Stimulated activated CD8-positive, alpha-beta memory T cell treated with anti-CD3 and anti-CD28 coated beads, Interleukin-12 subunit alpha, Interleukin-12 subunit beta, amount 100 ng/mL, for 4 hours (primary cell): ENCODE measurements around the gene DCHS2.

ENCODE experiments used
- DNase-seq: peaks from one replicate; pipeline ENCODE4 v3.0.0-alpha.2; 2020; ENCODE audit warnings: low read depth

The DCHS2 gene

GRCh38 chr4:154491341-154492271, at the start of gene DCHS2:
Gene DCHS2, minus strand, starts transcription at chr4:154491799. Its CDS starts 444 bp downstream, at chr4:154491355.
- DNase-seq: no peak

DNA sequence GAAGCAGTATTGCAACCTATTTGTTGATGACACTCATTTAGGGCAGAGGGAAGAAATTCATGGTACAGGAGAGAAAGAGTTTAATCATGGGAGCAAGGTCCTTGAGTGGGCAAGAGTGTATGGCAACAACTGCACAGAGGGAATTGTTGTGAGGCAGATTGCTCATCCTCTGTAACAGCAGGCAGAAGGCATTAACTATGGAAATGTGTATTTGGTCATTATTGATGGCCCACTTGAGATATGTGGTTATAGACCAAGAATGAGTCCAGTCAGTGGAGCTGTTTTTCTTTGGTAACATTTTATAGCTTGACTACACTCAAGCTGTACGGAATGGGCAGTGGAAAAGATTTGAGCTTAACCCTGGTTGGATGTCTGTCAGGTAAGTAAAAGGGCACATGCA, 42.7 kb upstream of the DCHS2 start:
- DNase-seq: no peak

DNA sequence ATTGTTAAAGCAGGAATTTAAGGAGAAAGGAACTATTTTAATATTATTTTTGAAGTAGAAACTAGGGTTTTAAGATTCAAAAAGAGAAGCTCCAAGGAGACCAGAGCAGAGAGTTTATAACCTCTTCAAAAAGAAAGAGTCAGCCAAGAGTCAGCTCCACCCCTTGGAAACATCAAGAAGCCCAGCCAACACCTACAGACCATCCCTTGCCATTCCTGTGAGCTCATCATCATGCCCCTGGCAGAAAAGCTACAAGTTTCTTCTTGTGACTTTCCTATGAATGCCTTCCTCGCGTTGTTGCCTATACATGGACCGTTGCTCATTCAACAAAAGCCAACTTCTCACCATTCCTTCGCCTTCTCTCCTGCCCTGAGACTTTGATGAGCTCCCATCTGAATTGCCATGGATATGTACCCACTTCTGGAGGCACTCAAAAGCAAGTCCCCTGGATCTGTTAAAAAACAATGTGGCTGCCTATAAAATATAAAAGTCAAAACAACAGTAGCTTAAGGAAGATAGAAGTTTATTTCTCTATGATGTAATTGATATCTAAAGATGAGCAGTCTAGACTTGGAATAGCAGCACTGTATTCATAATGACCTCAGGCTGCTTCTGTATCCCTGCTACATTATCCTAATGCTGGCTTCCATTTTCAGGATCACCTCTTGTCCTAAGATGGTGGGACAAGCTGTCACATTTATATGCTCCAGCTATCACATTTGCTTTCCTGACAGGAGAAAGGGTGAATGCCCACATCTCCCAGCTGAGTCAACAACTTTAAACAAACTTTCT, 38.3 kb upstream of the DCHS2 start:
- DNase-seq: no peak

GRCh38 chr4:154528869-154529268, 37.3 kb upstream of the DCHS2 start:
- DNase-seq: no peak

GRCh38 chr4:154527308-154527707, 35.7 kb upstream of the DCHS2 start:
- no peak for DNase-seq

GRCh38 chr4:154526151-154526550, 34.6 kb upstream of the DCHS2 start:
- no peak for DNase-seq

DNA sequence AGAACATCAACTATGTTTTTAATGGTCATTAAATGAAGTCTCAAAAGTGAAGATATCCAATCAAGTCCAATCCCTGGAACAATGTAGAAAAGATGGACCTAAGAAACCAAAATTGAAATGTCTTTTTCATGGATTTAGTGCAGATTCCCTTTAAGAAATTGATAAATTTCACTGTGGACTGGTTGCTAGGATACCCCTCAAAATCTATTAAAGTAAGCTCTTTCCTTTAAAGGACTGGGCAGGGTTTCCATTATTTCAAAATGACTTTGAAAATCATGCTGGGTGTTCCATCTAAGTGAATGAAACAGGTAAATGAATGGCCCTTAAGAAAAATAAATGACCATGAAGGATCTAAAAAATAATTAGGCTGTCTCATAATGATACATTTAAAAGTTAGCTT, 30.0 kb upstream of the DCHS2 start:
- DNase-seq: no peak

DNA sequence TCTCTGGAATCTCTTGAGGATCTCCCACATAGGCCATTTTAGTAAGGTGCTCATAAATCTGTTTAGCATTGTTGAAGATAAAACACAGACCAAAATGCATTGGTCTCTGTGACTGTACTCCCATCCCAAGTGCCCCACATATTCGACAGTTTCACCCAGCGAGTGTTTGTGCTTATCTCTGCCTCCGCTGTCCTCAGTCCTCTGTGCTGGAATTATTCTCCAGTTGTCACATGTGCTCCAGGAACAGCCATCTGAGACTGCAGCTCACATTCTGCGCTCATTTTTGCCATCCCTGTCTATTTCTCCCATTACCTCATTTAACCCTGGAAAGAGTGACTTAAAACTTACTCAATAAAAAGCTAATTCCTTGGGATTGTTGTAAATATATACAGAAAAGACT, 27.6 kb upstream of the DCHS2 start:
- DNase-seq: no peak

DNA sequence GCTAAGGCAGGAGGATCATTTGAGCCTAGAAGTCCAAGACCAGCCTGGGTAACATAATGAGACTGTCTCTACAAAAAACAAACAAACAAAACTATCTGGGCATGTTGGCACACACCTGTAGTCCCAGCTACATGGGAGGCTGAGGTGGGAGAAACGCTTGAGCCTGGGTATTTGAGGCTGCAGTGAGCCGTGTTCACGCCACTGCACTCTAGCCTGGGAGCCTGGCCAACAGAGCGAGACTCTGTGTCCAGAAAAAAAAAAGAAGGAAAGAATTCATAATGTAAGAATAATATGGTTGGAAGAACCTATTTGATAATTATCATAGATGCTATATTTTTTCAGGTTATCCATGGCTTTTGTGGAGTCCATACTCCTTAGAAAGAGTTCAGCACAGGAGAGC, 26.0 kb upstream of the DCHS2 start:
- DNase-seq: no peak

GRCh38 chr4:154516318-154517029, 24.9 kb upstream of the DCHS2 start:
- no peak for DNase-seq

DNA sequence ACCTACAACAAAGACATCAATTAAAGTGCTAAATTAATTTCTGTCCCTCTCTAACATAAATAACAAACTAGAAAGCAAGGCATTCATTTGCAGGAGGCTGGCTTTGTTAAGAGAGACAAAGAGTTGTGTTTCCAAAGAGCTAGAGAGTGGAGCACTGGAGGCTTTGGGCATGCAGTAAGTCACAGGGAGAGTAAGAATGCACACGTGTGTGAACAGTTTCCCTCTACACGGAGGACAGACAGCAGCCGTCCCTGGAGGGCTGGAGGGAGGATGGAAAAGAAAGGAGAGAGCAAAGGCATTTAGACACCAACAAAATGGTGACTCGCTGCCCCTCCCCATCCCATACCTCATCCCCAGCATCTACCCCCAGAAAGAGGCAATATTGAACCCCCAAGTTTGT, 20.4 kb upstream of the DCHS2 start:
- no peak for DNase-seq

GRCh38 chr4:154511548-154511947, 19.9 kb upstream of the DCHS2 start:
- DNase-seq: no peak

- DNase-seq: no peak
These were observed 15.6 kb upstream of the DCHS2 start for GRCh38 chr4:154507156-154507555.

- DNase-seq: no peak
These were observed 14.7 kb upstream of the DCHS2 start for GRCh38 chr4:154506253-154506652.

GRCh38 chr4:154503598-154503997, 12.0 kb upstream of the DCHS2 start:
- no peak for DNase-seq

DNA sequence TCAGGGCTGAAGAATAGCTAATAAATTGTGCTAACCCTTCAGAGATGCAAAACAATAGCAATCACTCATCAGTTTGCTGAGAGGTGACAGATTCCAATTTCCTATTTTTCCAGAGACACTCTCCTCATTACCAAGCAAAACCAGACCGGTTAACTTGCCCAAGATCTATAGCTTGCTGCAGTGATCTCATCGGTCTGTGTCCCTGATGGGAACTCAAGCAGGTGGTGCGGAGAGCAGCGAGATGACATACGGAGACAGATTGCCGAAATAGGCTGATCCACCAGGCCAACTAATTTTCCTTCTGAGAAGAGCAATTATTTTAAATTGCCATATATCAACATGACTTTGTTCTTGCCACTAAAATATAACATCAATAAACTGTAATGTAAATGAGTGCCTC, 10.5 kb upstream of the DCHS2 start:
- DNase-seq: no peak

DNA sequence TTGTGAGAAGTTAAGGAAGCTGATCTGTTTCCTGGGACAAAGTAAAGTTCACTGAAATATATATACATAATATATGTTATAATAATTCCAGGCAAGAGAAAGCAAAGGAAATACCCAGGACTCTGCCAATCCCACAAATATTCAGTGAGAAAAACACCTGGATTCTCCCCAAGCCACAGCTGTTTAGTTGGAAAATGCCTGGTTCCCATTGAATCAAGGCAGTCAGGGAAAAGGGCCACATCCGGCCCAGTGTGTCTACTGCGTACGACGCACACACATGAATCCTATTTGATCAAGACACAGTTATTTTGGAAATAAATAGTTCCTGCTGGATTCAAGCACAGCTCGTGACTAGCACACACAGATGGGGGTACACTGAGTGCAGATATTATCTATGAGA, 6.3 kb upstream of the DCHS2 start:
- no peak for DNase-seq

- DNase-seq: no peak
These were observed 4.3 kb upstream of the DCHS2 start for GRCh38 chr4:154495867-154496266.

DNA sequence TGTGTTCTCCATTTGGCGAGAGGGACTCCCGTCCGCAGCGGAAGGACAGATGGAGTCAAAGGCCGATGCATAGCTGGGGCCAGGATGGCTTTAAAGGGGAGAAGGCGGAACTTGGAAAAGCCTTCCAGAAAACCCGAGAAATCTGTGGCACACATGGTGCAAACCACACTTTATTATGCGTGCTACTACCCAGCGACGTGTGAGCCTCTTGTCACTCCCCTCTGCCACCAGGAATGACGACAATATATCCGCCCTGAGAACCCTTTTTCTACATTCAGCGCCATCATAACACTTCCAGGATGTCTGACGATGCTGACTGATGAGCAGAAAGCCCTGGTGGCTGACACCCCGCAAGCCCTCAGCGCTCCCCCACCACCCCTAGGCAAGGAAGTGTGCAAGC, 689 bp upstream of the DCHS2 start:
- no peak for DNase-seq

DNA sequence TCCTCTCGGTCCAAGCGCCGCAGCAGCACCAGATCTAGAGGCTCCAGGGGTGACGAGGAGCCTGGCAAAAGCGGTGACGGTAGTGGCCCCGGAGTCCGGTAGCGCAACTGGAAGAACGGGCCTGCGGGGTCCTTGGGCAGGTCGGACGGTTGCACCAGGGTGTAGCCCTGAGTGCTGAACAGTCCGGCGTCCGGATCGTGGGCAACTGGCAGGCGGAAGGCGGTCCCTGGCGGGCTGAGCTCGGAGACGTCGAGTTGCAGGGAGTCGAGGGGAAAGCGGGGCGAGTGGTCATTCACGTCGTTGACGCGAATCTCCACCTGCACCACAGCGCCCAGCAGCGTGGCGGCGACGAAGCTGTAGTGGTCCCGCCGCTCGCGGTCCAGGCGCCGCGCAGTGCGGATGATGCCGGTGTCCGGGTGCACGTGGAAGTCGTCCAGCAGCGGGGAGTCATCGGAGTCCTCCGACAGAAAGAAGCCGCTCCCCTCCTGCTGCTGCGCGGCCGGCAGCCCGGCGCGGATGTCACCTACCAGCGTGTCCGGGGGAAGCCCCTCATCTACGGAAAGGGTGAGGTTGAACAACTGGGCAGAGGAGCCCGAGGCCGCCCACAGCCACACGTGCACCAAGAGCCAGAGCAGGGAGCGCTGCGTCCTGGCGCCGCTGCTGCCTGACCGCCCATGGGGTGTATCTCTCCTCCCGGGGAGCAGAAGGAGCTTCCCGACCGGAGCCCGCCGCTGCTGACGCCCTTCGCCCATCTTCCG, 837 bp downstream of the DCHS2 start:
- no peak for DNase-seq

GRCh38 chr4:154490234-154490582, 1.4 kb downstream of the DCHS2 start:
- DNase-seq: no peak
